ENCODE data around the gene SLC8A1. TPM values are rescaled to one million over a fixed set of nuclear protein-coding genes. Genes with fewer than 3 reads are reported as not detected.

SLC8A1 gene
- total RNA-seq, 1 experiment from 2014 or later, result 1.6 TPM

DNA sequence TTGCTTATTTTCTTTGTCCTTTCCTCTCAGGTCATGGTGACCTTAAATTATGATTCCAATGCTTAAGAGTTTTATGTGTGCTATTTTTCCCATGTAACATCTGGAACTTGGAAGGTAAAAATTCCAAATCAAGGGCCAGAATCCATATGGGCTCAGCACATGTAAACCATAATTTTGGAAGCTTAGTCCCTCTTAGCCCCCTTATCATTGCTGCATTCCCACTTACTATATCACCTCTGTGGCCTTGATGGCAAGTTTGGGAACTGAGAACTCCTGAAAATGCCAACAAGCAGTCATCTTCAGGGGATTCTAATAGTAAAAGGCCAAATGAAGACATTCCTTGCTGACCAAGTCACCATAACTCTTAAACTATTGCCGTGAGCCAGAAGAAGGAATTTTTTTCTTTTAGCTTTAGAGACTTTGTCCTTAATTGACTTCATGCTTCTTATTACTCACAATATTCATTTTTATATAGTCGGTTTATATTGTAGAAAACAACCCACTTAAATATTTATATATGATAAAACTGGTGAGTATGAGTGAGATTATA, 251.4 kb downstream of the SLC8A1 start:
- Mint-ChIP-seq H3K4me3 (ENCODE audit: unreplicated experiment) (no peak overlapping the region), H3K9me3 (ENCODE audit: unreplicated experiment) (no peaks in the 10 kb centered on the region), H3K4me1 (ENCODE audit: insufficient read depth, unreplicated experiment) (peaks cover 4% of the 10 kb centered on the region), H3K27ac (ENCODE audit: low read depth, unreplicated experiment) (no peak overlapping the region), H3K36me3 (ENCODE audit: insufficient read depth, unreplicated experiment) (peaks cover 4% of the 10 kb centered on the region), H3K27me3 (ENCODE audit: insufficient read depth, unreplicated experiment) (no peaks in the 10 kb centered on the region)
- TF ChIP-seq, protein P1, sequence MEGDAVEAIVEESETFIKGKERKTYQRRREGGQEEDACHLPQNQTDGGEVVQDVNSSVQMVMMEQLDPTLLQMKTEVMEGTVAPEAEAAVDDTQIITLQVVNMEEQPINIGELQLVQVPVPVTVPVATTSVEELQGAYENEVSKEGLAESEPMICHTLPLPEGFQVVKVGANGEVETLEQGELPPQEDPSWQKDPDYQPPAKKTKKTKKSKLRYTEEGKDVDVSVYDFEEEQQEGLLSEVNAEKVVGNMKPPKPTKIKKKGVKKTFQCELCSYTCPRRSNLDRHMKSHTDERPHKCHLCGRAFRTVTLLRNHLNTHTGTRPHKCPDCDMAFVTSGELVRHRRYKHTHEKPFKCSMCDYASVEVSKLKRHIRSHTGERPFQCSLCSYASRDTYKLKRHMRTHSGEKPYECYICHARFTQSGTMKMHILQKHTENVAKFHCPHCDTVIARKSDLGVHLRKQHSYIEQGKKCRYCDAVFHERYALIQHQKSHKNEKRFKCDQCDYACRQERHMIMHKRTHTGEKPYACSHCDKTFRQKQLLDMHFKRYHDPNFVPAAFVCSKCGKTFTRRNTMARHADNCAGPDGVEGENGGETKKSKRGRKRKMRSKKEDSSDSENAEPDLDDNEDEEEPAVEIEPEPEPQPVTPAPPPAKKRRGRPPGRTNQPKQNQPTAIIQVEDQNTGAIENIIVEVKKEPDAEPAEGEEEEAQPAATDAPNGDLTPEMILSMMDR (IDR thresholded peaks at IDR 0.05; ENCODE audit: unreplicated experiment), result no peak
- DNase-seq (ENCODE audit: unreplicated experiment), result no peak
- ChIA-PET POLR2A (interaction anchor here (1.0 kb wide), 1 partner anchor 133 kb away, joined by 3 read pairs; no protein-coding TSS in a partner anchor), CTCF (interaction anchor here (2.1 kb wide), 1 partner anchor 13 kb away, joined by 12 read pairs; no protein-coding TSS in a partner anchor)
- BruUV-seq (replicated peaks), result no TSS peak
- intact Hi-C loops (cut with micrococcal nuclease), result no loop called here

DNA sequence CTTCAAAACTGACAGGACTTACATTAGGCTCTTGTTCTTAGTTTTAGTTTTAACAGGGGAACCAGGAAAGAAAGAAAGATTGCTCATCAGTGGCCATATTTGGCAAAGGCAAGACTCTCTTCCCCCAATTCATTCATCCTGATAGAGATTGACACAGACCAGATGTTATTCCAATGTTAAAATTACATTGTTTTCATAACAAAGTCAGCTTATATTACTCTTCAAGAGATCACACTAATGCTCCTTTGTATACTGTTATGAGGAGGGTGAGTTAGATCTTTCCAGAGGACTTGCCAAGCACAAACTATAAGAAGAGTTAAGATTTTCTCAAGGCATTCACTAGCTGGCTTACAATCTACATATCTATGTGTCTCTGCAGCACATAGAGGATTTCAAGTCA, 252.1 kb downstream of the SLC8A1 start:
- no peaks in the 10 kb centered on the region for H3K27me3 Mint-ChIP-seq (ENCODE audit: insufficient read depth, unreplicated experiment)
- H3K27ac Mint-ChIP-seq (ENCODE audit: low read depth, unreplicated experiment), result no peak overlapping the region
- no TSS peak for BruUV-seq (replicated peaks)
- H3K36me3 Mint-ChIP-seq (ENCODE audit: insufficient read depth, unreplicated experiment), result no peaks in the 10 kb centered on the region
- no peak for DNase-seq (ENCODE audit: unreplicated experiment)
- no peaks in the 10 kb centered on the region for H3K9me3 Mint-ChIP-seq (ENCODE audit: unreplicated experiment)
- POLR2A ChIA-PET, result interaction anchor here (1.0 to 1.1 kb wide), 2 partner anchors 20 to 132 kb away, joined by 3 read pairs; no protein-coding TSS in a partner anchor
- TF ChIP-seq, protein P1 (IDR thresholded peaks at IDR 0.05; ENCODE audit: unreplicated experiment), result no peak
- H3K4me1 Mint-ChIP-seq (ENCODE audit: insufficient read depth, unreplicated experiment), result peaks cover 4% of the 10 kb centered on the region
- H3K4me3 Mint-ChIP-seq (ENCODE audit: unreplicated experiment), result no peak overlapping the region
- intact Hi-C loops (cut with micrococcal nuclease), result no loop called here
- CTCF ChIA-PET, result interaction anchor here (2.1 kb wide), 1 partner anchor 14 kb away, joined by 12 read pairs; no protein-coding TSS in a partner anchor

DNA sequence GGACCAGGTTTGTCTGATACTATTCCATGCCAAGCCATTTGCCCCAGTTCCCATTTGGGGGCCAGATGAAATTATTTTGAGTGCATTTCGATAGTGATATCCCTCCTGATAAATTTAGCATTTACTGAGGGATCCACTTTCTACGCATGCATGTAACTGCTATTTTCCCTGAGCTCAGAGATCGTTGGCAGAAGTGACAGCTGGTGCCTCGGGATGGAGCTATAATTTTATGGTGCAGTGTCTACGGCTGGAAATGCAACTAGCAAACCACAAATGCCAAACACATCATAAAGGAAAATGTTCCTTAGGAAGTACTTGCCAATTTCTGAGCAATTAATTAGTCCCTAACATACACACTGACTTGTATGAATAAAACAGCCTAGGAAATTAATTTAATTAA, 254.8 kb downstream of the SLC8A1 start:
- CTCF ChIA-PET, result interaction anchor here (1.5 kb wide), 1 partner anchor 16 kb away, joined by 5 read pairs; no protein-coding TSS in a partner anchor

DNA sequence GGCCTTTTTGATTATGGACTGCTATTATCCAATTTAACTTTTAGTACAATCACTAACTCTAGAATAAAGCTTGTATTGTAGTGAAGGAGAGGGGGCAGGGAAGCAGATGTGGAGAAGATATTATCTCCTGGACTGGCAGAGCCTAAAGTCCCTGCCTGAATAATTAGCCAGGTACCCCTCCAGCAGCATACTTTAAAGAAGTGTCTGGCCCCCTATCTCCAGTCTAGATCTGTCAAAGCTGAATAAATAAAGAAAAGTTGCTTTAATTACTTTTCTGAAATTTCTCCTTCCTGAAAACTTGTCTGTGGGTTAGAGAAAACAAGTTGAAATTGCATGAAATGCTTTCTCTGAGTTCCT, 258.2 kb downstream of the SLC8A1 start:
- Mint-ChIP-seq H3K27ac (ENCODE audit: low read depth, unreplicated experiment) (no peak overlapping the region), H3K4me1 (ENCODE audit: insufficient read depth, unreplicated experiment) (peaks cover 10% of the 10 kb centered on the region), H3K27me3 (ENCODE audit: insufficient read depth, unreplicated experiment) (no peaks in the 10 kb centered on the region), H3K36me3 (ENCODE audit: insufficient read depth, unreplicated experiment) (no peaks in the 10 kb centered on the region), H3K4me3 (ENCODE audit: unreplicated experiment) (no peak overlapping the region), H3K9me3 (ENCODE audit: unreplicated experiment) (no peaks in the 10 kb centered on the region)
- intact Hi-C loops (cut with micrococcal nuclease), result no loop called here
- no peak for DNase-seq (ENCODE audit: unreplicated experiment)
- ChIA-PET CTCF (interaction anchor here (0.7 to 1.5 kb wide), 5 partner anchors 8 to 1590 kb away, joined by 3 to 7 read pairs (median 4); no protein-coding TSS in a partner anchor), POLR2A (interaction anchor here (1.3 kb wide), 2 partner anchors 27 to 88 kb away, joined by 3 to 4 read pairs; no protein-coding TSS in a partner anchor)
- TF ChIP-seq, protein P1 (IDR thresholded peaks at IDR 0.05; ENCODE audit: unreplicated experiment), result no peak
- BruUV-seq (replicated peaks), result no TSS peak

More for the DNA sequence above, 254.8 kb downstream of the SLC8A1 start:
- Mint-ChIP-seq H3K4me3 (ENCODE audit: unreplicated experiment) (no peak overlapping the region), H3K9me3 (ENCODE audit: unreplicated experiment) (no peaks in the 10 kb centered on the region), H3K4me1 (ENCODE audit: insufficient read depth, unreplicated experiment) (peaks cover 14% of the 10 kb centered on the region), H3K27ac (ENCODE audit: low read depth, unreplicated experiment) (no peak overlapping the region), H3K27me3 (ENCODE audit: insufficient read depth, unreplicated experiment) (no peaks in the 10 kb centered on the region), H3K36me3 (ENCODE audit: insufficient read depth, unreplicated experiment) (no peaks in the 10 kb centered on the region)
- TF ChIP-seq, protein P1 (IDR thresholded peaks at IDR 0.05; ENCODE audit: unreplicated experiment), result no peak
- no peak for DNase-seq (ENCODE audit: unreplicated experiment)
- POLR2A ChIA-PET, result no interaction called here
- no TSS peak for BruUV-seq (replicated peaks)
- intact Hi-C loops (cut with micrococcal nuclease), result no loop called here
